Stimulated activated naive CD8-positive, alpha-beta T cell treated with anti-CD3 and anti-CD28 coated beads, Interleukin-15, Interleukin-2, amounts not matched to agents 100 ng/mL and 50 ng/mL, for 24 hours (primary cell): Measurements from ENCODE around the gene CASZ1.

ENCODE experiments used
- H3K27ac Mint-ChIP-seq: one replicate; pipeline ENCODE4 v1.8.0; 2021; ENCODE audit warnings: mild to moderate bottlenecking, mixed read lengths
- H3K27me3 Mint-ChIP-seq: one replicate; pipeline ENCODE4 v1.8.0; 2021; ENCODE audit warnings: mixed read lengths
- H3K36me3 Mint-ChIP-seq: one replicate; pipeline ENCODE4 v1.8.0; 2021; ENCODE audit warnings: low read depth, mixed read lengths
- H3K4me1 Mint-ChIP-seq: one replicate; pipeline ENCODE4 v1.8.0; 2021; ENCODE audit warnings: low read depth, mixed read lengths
- H3K4me3 Mint-ChIP-seq: one replicate; pipeline ENCODE4 v1.8.0; 2021; ENCODE audit warnings: mild to moderate bottlenecking, mixed read lengths
- H3K9me3 Mint-ChIP-seq: one replicate; pipeline ENCODE4 v1.8.0; 2021; ENCODE audit warnings: mixed read lengths

Gene CASZ1

GRCh38 chr1:10694633-10695627 lies 101.5 kb downstream of the CASZ1 start:
- Mint-ChIP-seq H3K27ac (no peak overlapping the region), H3K4me1 (peaks cover 38% of the 10 kb centered on the region), H3K27me3 (peaks cover 8% of the 10 kb centered on the region), H3K9me3 (no peaks in the 10 kb centered on the region), H3K4me3 (peak overlapping the region; percentile 65), H3K36me3 (no peaks in the 10 kb centered on the region)

GRCh38 chr1:10694274-10694632 lies 102.2 kb downstream of the CASZ1 start:
- no peaks in the 10 kb centered on the region for H3K9me3 Mint-ChIP-seq
- H3K4me1 Mint-ChIP-seq, result peaks cover 41% of the 10 kb centered on the region
- H3K36me3 Mint-ChIP-seq, result no peaks in the 10 kb centered on the region
- no peak overlapping the region for H3K27ac Mint-ChIP-seq
- H3K4me3 Mint-ChIP-seq, result peak overlapping the region; percentile 83
- peaks cover 8% of the 10 kb centered on the region for H3K27me3 Mint-ChIP-seq

GRCh38 chr1:10693497-10694273 lies 102.8 kb downstream of the CASZ1 start:
- H3K4me1 Mint-ChIP-seq, result peaks cover 41% of the 10 kb centered on the region
- peaks cover 8% of the 10 kb centered on the region for H3K27me3 Mint-ChIP-seq
- no peaks in the 10 kb centered on the region for H3K36me3 Mint-ChIP-seq
- H3K9me3 Mint-ChIP-seq, result no peaks in the 10 kb centered on the region
- peak overlapping the region; percentile 26 for H3K27ac Mint-ChIP-seq
- peak overlapping the region; percentile 83 for H3K4me3 Mint-ChIP-seq

- peak overlapping the region; percentile 82 for H3K4me3 Mint-ChIP-seq
- H3K4me1 Mint-ChIP-seq, result peaks cover 41% of the 10 kb centered on the region
- H3K36me3 Mint-ChIP-seq, result no peaks in the 10 kb centered on the region
- peak overlapping the region; percentile 26 for H3K27ac Mint-ChIP-seq
- H3K27me3 Mint-ChIP-seq, result peaks cover 8% of the 10 kb centered on the region
- H3K9me3 Mint-ChIP-seq, result no peaks in the 10 kb centered on the region
Measured at GRCh38 chr1:10693152-10693496, 103.3 kb downstream of the CASZ1 start.

GRCh38 chr1:10692401-10693021 lies 103.9 kb downstream of the CASZ1 start:
- Mint-ChIP-seq H3K27me3 (peaks cover 8% of the 10 kb centered on the region), H3K36me3 (no peaks in the 10 kb centered on the region), H3K9me3 (no peaks in the 10 kb centered on the region), H3K4me3 (peak overlapping the region; percentile 82), H3K4me1 (peaks cover 39% of the 10 kb centered on the region), H3K27ac (no peak overlapping the region)

- Mint-ChIP-seq H3K27me3 (peaks cover 8% of the 10 kb centered on the region), H3K4me3 (no peak overlapping the region), H3K27ac (no peak overlapping the region), H3K9me3 (no peaks in the 10 kb centered on the region), H3K4me1 (peaks cover 32% of the 10 kb centered on the region), H3K36me3 (no peaks in the 10 kb centered on the region)
Measured at GRCh38 chr1:10691740-10692125, 104.7 kb downstream of the CASZ1 start.

- no peaks in the 10 kb centered on the region for H3K9me3 Mint-ChIP-seq
- H3K27me3 Mint-ChIP-seq, result peaks cover 8% of the 10 kb centered on the region
- peaks cover 28% of the 10 kb centered on the region for H3K4me1 Mint-ChIP-seq
- no peak overlapping the region for H3K27ac Mint-ChIP-seq
- no peaks in the 10 kb centered on the region for H3K36me3 Mint-ChIP-seq
- H3K4me3 Mint-ChIP-seq, result no peak overlapping the region
Measured at GRCh38 chr1:10691075-10691739, 105.2 kb downstream of the CASZ1 start.

GRCh38 chr1:10690484-10690883 lies 106.0 kb downstream of the CASZ1 start:
- H3K4me3 Mint-ChIP-seq, result no peak overlapping the region
- no peaks in the 10 kb centered on the region for H3K9me3 Mint-ChIP-seq
- no peak overlapping the region for H3K27ac Mint-ChIP-seq

GRCh38 chr1:10688409-10688786 lies 108.0 kb downstream of the CASZ1 start:
- no peaks in the 10 kb centered on the region for H3K36me3 Mint-ChIP-seq
- no peak overlapping the region for H3K4me3 Mint-ChIP-seq
- H3K4me1 Mint-ChIP-seq, result peaks cover 20% of the 10 kb centered on the region
- H3K9me3 Mint-ChIP-seq, result no peaks in the 10 kb centered on the region
- H3K27ac Mint-ChIP-seq, result no peak overlapping the region
- H3K27me3 Mint-ChIP-seq, result no peaks in the 10 kb centered on the region

More at GRCh38 chr1:10690484-10690883, 106.0 kb downstream of the CASZ1 start:
- no peaks in the 10 kb centered on the region for H3K36me3 Mint-ChIP-seq
- peaks cover 26% of the 10 kb centered on the region for H3K4me1 Mint-ChIP-seq
- peaks cover 4% of the 10 kb centered on the region for H3K27me3 Mint-ChIP-seq

GRCh38 chr1:10687782-10688408 lies 108.6 kb downstream of the CASZ1 start:
- Mint-ChIP-seq H3K4me1 (peaks cover 15% of the 10 kb centered on the region), H3K4me3 (no peak overlapping the region), H3K9me3 (no peaks in the 10 kb centered on the region), H3K27ac (no peak overlapping the region), H3K27me3 (no peaks in the 10 kb centered on the region), H3K36me3 (no peaks in the 10 kb centered on the region)

GRCh38 chr1:10687251-10687651 lies 109.2 kb downstream of the CASZ1 start:
- Mint-ChIP-seq H3K9me3 (no peaks in the 10 kb centered on the region), H3K36me3 (no peaks in the 10 kb centered on the region), H3K4me1 (peaks cover 9% of the 10 kb centered on the region), H3K27me3 (no peaks in the 10 kb centered on the region), H3K4me3 (no peak overlapping the region), H3K27ac (no peak overlapping the region)

- Mint-ChIP-seq H3K27me3 (no peaks in the 10 kb centered on the region), H3K9me3 (no peaks in the 10 kb centered on the region), H3K27ac (no peak overlapping the region), H3K4me3 (no peak overlapping the region), H3K36me3 (no peaks in the 10 kb centered on the region), H3K4me1 (peaks cover 4% of the 10 kb centered on the region)
Measured at GRCh38 chr1:10686404-10687040, 109.9 kb downstream of the CASZ1 start.

- H3K4me1 Mint-ChIP-seq, result peaks cover 4% of the 10 kb centered on the region
- no peak overlapping the region for H3K27ac Mint-ChIP-seq
- no peaks in the 10 kb centered on the region for H3K9me3 Mint-ChIP-seq
- no peaks in the 10 kb centered on the region for H3K27me3 Mint-ChIP-seq
- no peak overlapping the region for H3K4me3 Mint-ChIP-seq
- no peaks in the 10 kb centered on the region for H3K36me3 Mint-ChIP-seq
Measured at GRCh38 chr1:10685808-10686403, 110.5 kb downstream of the CASZ1 start.
